Ascending aorta (tissue), 2 donors: ENCODE data around the gene GPATCH2. TPM values are rescaled to one million over a fixed set of nuclear protein-coding genes. Genes with fewer than 3 reads are reported as not detected.

Experiments
- DNase-seq, 2 donors: peaks; one replicate each; pipeline ENCODE4 v3.0.0-alpha.2; 2019; ENCODE audit warnings: low spot score in 2 of 2
- H3K27ac ChIP-seq, 2 donors: fragments of 200-600 bp; sonication (generic); one replicate each; pipeline ENCODE4 v1.5.1; 2016 to 2017; ENCODE audit warnings: mild to moderate bottlenecking in 1 of 2
- H3K27me3 ChIP-seq: fragments of 200-600 bp; sonication (generic); one replicate; pipeline ENCODE4 v1.5.1; 2017
- H3K36me3 ChIP-seq, 2 donors: fragments of 200-600 bp; sonication (generic); one replicate each; pipeline ENCODE4 v1.5.1; 2016
- H3K4me1 ChIP-seq, 2 donors: fragments of 200-600 bp; sonication (generic); one replicate each; pipeline ENCODE4 v1.5.1; 2016 to 2017; ENCODE audit warnings: mild to moderate bottlenecking in 1 of 2
- H3K4me3 ChIP-seq, 2 donors: fragments of 200-600 bp; sonication (generic); one replicate each; pipeline ENCODE4 v1.5.1; 2016 to 2017; ENCODE audit warnings: mild to moderate bottlenecking in 1 of 2
- H3K9me3 ChIP-seq, 2 donors: fragments of 200-600 bp; sonication (generic); one replicate each; pipeline ENCODE4 v1.5.1; 2016
- intact Hi-C: fragments of 100-400 bp; cut with DNase I; formaldehyde crosslinking; loops from one replicate; pipeline ENCODE4 v1.15.1; 2023
- total RNA-seq: library from RNA; depleted of rRNA; stranded (reverse); fragments of >200 nt; gene quantifications from one replicate; pipeline ENCODE4 v1.1.0, GENCODE V29; 2016
- TF ChIP-seq, protein P1 (sequence below), 3 experiments: fragments of 200-600 bp in 2 of 3; fragments of 450-650 bp in 1 of 3; sonication (generic) in 2 of 3; IDR thresholded peaks; one replicate each; pipeline ENCODE4 v1.5.1; 2016 to 2019; ENCODE audit warnings: antibody characterized with exemption in 3 of 3, mild to moderate bottlenecking in 1 of 3, moderate library complexity in 1 of 3

Gene GPATCH2
- total RNA-seq, 1 donor from 2014 or later, result 3.8 TPM

DNA sequence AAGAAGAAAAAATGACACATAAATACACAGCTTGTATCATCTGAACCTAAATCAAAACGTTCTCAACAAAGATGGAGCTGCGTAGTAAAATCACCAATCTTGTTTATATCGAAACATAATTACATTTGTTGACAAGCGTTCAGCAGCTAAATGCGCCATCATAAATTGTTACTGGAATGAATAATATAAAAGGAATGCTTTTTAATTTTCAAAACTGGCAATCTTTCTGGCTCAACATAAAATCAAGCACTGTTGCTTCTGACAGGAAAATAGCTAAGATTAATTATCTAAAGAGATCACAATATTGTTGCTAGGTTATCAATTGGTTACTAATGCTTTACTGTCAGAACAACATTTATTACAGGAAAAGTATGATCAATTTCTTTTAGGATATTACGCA lies 181.5 kb downstream of the GPATCH2 start:
- Histone ChIP-seq H3K9me3 (no peaks in the 10 kb centered on the region), H3K36me3 (peaks cover 4 to 9% of the 10 kb centered on the region in 2 donors), H3K27me3 (no peaks in the 10 kb centered on the region), H3K4me3 (no peak overlapping the region), H3K27ac (no peak overlapping the region), H3K4me1 (no peaks in the 10 kb centered on the region)
- intact Hi-C loops, result no loop called here
- DNase-seq, result no peak
- TF ChIP-seq, protein P1, sequence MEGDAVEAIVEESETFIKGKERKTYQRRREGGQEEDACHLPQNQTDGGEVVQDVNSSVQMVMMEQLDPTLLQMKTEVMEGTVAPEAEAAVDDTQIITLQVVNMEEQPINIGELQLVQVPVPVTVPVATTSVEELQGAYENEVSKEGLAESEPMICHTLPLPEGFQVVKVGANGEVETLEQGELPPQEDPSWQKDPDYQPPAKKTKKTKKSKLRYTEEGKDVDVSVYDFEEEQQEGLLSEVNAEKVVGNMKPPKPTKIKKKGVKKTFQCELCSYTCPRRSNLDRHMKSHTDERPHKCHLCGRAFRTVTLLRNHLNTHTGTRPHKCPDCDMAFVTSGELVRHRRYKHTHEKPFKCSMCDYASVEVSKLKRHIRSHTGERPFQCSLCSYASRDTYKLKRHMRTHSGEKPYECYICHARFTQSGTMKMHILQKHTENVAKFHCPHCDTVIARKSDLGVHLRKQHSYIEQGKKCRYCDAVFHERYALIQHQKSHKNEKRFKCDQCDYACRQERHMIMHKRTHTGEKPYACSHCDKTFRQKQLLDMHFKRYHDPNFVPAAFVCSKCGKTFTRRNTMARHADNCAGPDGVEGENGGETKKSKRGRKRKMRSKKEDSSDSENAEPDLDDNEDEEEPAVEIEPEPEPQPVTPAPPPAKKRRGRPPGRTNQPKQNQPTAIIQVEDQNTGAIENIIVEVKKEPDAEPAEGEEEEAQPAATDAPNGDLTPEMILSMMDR (IDR thresholded peaks at IDR 0.05), result no peak

DNA sequence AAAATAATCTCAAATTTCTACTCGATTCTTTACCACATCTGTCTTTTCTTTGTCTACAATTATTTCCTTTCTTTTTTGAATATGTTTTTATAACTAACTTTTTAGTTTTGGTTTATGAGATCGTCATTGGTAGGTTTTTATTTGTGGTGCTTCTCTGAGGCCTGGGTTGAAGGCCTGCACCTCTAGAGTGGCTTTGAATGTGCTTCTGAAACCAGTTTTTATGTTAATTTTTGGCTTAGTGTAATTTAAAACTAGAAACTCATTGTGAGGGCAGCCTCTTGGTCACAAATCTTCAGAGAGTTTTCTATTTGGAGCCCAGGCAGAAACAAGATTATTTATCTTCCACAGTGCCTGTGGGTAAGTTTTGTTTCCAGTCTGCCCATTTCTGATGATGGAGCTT lies 187.0 kb downstream of the GPATCH2 start:
- H3K4me1 ChIP-seq, result no peaks in the 10 kb centered on the region
- intact Hi-C loops, result no loop called here
- H3K27me3 ChIP-seq, result no peaks in the 10 kb centered on the region
- no peak for DNase-seq
- no peak overlapping the region for H3K4me3 ChIP-seq
- peaks cover 4 to 11% of the 10 kb centered on the region in 2 donors for H3K36me3 ChIP-seq
- TF ChIP-seq, protein P1 (IDR thresholded peaks at IDR 0.05), result no peak
- H3K27ac ChIP-seq, result no peak overlapping the region
- peaks cover 0 to 13% of the 10 kb centered on the region in 2 donors for H3K9me3 ChIP-seq

DNA sequence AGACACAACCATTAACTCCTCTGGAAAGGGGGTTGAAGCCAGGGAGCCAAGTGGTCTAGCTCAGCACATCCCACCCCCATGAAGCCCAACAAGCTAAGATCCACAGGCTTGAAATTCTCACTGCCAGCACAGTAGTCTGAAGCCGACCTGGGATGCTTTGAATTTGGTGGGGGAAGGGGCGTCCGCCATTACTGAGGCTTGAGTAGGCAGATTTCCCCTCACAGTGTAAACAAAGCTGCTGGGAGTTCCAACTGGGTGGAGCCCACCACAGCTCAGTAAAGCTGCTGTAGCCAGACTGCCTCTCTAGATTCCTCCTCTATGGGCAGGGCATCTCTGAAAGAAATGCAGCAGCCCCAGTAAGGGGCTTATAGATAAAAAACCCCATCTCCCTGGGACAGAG lies 193.5 kb downstream of the GPATCH2 start:
- TF ChIP-seq, protein P1 (IDR thresholded peaks at IDR 0.05), result no peak
- Histone ChIP-seq H3K4me3 (no peak overlapping the region), H3K36me3 (peaks cover 0 to 16% of the 10 kb centered on the region in 2 donors), H3K4me1 (no peaks in the 10 kb centered on the region), H3K27me3 (no peaks in the 10 kb centered on the region), H3K9me3 (peaks cover 0 to 13% of the 10 kb centered on the region in 2 donors), H3K27ac (no peak overlapping the region)
- intact Hi-C loops, result no loop called here
- DNase-seq, result no peak

DNA sequence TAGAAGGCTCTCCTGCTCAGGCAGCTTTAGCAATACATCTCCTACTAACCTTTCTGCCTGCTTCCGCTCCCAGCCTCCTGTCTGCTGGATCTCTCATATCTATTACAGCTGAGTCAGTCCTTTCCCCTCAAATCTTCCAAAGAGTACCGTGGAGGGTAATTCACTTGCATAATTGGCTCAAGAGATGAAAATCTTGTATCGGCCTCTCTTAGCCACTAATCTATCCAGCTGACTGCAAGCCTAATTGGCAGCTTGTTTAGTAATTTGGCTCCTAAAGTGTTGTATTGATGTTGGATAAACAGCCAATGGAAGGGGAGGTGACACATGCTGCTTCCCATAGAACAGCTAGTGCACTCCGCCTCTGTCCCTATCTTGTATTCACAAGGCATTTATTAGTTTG lies 195.7 kb downstream of the GPATCH2 start:
- H3K36me3 ChIP-seq, result peaks cover 0 to 19% of the 10 kb centered on the region in 2 donors
- no peaks in the 10 kb centered on the region for H3K27me3 ChIP-seq
- intact Hi-C loops, result no loop called here

DNA sequence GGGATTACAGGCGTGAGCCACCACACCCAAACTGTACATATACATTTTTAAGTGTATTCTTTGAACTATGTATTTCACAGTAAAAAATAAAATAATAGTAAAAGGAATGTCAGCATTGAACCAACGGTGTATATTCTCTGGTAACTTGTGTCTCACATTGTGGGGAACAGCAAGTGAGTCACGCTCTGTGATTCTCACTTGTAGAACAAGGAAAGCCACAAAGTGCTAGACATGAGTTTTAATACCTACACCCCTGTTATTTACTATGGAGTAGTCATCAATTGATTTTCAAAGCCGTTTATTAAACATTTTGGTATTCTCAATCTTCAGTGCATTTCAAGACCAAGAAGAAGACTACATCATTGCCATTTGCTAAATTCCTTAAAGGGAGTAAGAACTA lies 197.2 kb downstream of the GPATCH2 start:
- intact Hi-C loops, result no loop called here
- TF ChIP-seq, protein P1 (IDR thresholded peaks at IDR 0.05), result no peak
- no peak for DNase-seq
- Histone ChIP-seq H3K27me3 (no peaks in the 10 kb centered on the region), H3K36me3 (peaks cover 0 to 19% of the 10 kb centered on the region in 2 donors), H3K27ac (no peak overlapping the region), H3K4me3 (no peak overlapping the region), H3K4me1 (no peaks in the 10 kb centered on the region), H3K9me3 (no peaks in the 10 kb centered on the region)

More for the DNA sequence above, 195.7 kb downstream of the GPATCH2 start:
- H3K27ac ChIP-seq, result no peak overlapping the region
- no peak for DNase-seq
- no peak overlapping the region for H3K4me3 ChIP-seq
- peaks cover 0 to 12% of the 10 kb centered on the region in 2 donors for H3K9me3 ChIP-seq
- no peaks in the 10 kb centered on the region for H3K4me1 ChIP-seq
- TF ChIP-seq, protein P1 (IDR thresholded peaks at IDR 0.05), result no peak

DNA sequence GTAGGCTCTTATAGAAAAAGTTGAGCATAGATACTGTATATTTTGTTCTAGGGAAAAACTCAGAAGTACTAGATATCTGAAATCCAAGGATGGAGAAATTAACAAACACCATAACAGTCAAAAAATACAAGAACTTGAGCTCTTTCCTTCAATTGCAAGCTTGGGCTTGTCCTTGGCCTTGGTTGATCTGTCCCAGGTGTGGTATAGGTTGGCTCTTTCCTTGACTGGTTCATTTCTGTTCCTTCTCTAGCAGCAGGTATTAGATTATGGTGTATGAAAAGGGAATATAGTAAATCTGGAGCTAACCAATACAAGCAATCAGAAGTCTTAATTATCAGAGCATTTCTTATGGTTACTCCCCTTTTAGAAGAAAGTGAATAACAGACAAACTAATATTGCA lies 198.6 kb downstream of the GPATCH2 start:
- Histone ChIP-seq H3K36me3 (peaks cover 0 to 11% of the 10 kb centered on the region in 2 donors), H3K4me3 (no peak overlapping the region), H3K27ac (no peak overlapping the region), H3K4me1 (no peaks in the 10 kb centered on the region), H3K9me3 (no peaks in the 10 kb centered on the region), H3K27me3 (no peaks in the 10 kb centered on the region)
- no peak for DNase-seq
- TF ChIP-seq, protein P1 (IDR thresholded peaks at IDR 0.05), result no peak
- intact Hi-C loops, result no loop called here
